Calu3 (cell line): Measurements from ENCODE around the gene EML6. TPM values are rescaled to one million over a fixed set of nuclear protein-coding genes. Genes with fewer than 3 reads are reported as not detected.
"Not testable (repeated sequence)": the region's sequence is repeated elsewhere in the genome, so short reads cannot be mapped to it uniquely, and the experiment has no call there.

Source experiments
- BruUV-seq: library from RNA; stranded (reverse); fragments of 400-500 nt; replicated peaks from 2 replicates; lab custom pipeline; 2021; lab: Mats Ljungman, UMichigan
- CTCF ChIA-PET: fragments of 300-600 bp; sonication (Branson Sonifier 250); formaldehyde crosslinking; loops from one replicate; lab custom pipeline; 2022; ENCODE audit warnings: antibody characterized with exemption; lab: Charles Lee
- DNase-seq: peaks from one replicate; pipeline ENCODE4 v3.0.0; 2022
- H3K27ac Mint-ChIP-seq: one replicate; pipeline ENCODE4 v1.8.0; 2022; ENCODE audit warnings: mixed read lengths; ENCODE audit not compliant: unreplicated experiment
- H3K27me3 Mint-ChIP-seq: one replicate; pipeline ENCODE4 v1.8.0; 2022; ENCODE audit warnings: mixed read lengths; ENCODE audit not compliant: unreplicated experiment
- H3K36me3 Mint-ChIP-seq: one replicate; pipeline ENCODE4 v1.8.0; 2022; ENCODE audit warnings: mild to moderate bottlenecking, moderate library complexity, mixed read lengths; ENCODE audit not compliant: insufficient read depth, unreplicated experiment
- H3K4me1 Mint-ChIP-seq: one replicate; pipeline ENCODE4 v1.8.0; 2022; ENCODE audit warnings: mild to moderate bottlenecking, low read depth, mixed read lengths; ENCODE audit not compliant: unreplicated experiment
- H3K4me3 Mint-ChIP-seq: one replicate; pipeline ENCODE4 v1.8.0; 2022; ENCODE audit warnings: mild to moderate bottlenecking, low read depth, moderate library complexity, mixed read lengths; ENCODE audit not compliant: unreplicated experiment
- H3K9me3 Mint-ChIP-seq: one replicate; pipeline ENCODE4 v1.8.0; 2022; ENCODE audit warnings: low read depth, mixed read lengths; ENCODE audit not compliant: unreplicated experiment
- CTCF ChIP-seq: fragments of 200-600 bp; IDR thresholded peaks from one replicate; pipeline ENCODE4 v1.8.0; 2022; ENCODE audit warnings: antibody characterized with exemption; ENCODE audit not compliant: unreplicated experiment
- intact Hi-C: fragments of 100-400 bp; cut with micrococcal nuclease; formaldehyde crosslinking; loops from one replicate; pipeline ENCODE4 v1.10.0; 2022; ENCODE audit not compliant: unreplicated experiment
- total RNA-seq: library from RNA; stranded (reverse); gene quantifications from 2 replicates; pipeline ENCODE4 v1.2.3, GENCODE V29; 2022

EML6 gene
- total RNA-seq, 1 experiment from 2014 or later: 0.45 TPM

DNA sequence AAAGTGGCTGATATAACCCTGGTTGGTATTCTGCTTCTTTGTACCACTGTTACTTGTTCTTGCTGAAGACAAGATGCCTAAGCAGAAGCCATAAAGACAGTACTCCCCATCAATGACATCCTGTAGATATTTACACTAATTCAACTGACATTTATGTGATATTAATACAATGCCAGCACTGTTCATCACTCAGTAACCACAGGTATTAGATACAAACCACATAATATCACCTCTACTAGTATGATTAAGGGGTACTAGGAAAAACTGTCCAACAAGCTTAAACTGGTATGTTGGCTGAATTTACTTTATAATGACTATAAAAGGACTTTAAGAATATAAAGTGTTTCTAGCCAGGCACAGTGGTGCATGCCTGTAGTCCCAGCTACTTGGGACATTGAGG lies 261.0 kb downstream of the EML6 start:
- Mint-ChIP-seq H3K36me3 (peaks cover 32% of the 10 kb centered on the region), H3K27ac (no peak overlapping the region), H3K4me3 (no peak overlapping the region), H3K4me1 (peaks cover 48% of the 10 kb centered on the region), H3K9me3 (no peaks in the 10 kb centered on the region), H3K27me3 (no peaks in the 10 kb centered on the region)
- CTCF ChIA-PET: interaction anchor here (0.7 to 1.5 kb wide), 3 partner anchors 9 to 192 kb away, joined by 3 read pairs; no protein-coding TSS in a partner anchor
- BruUV-seq: no TSS peak
- DNase-seq: no peak
- TF ChIP-seq CTCF: no peak
- intact Hi-C loops: no loop called here

GRCh38 chr2:54986264-54986663 lies 262.8 kb downstream of the EML6 start:
- BruUV-seq: no TSS peak
- no peaks in the 10 kb centered on the region for H3K9me3 Mint-ChIP-seq
- DNase-seq: no peak
- CTCF ChIA-PET: no interaction called here
- peaks cover 28% of the 10 kb centered on the region for H3K36me3 Mint-ChIP-seq
- intact Hi-C loops: no loop called here
- H3K27me3 Mint-ChIP-seq: no peaks in the 10 kb centered on the region
- H3K4me3 Mint-ChIP-seq: no peak overlapping the region
- no peak overlapping the region for H3K27ac Mint-ChIP-seq
- no peak for TF ChIP-seq CTCF
- H3K4me1 Mint-ChIP-seq: peaks cover 43% of the 10 kb centered on the region

- Mint-ChIP-seq H3K27me3 (no peaks in the 10 kb centered on the region), H3K27ac (no peak overlapping the region), H3K4me1 (peaks cover 36% of the 10 kb centered on the region), H3K9me3 (no peaks in the 10 kb centered on the region), H3K36me3 (peaks cover 28% of the 10 kb centered on the region), H3K4me3 (no peak overlapping the region)
- CTCF ChIA-PET: interaction anchor here (0.9 kb wide), 1 partner anchor 89 kb away, joined by 3 read pairs; no protein-coding TSS in a partner anchor
- intact Hi-C loops: no loop called here
- no peak for TF ChIP-seq CTCF
- BruUV-seq: no TSS peak
- no peak for DNase-seq
Observed at GRCh38 chr2:54988612-54989011, 265.1 kb downstream of the EML6 start.

DNA sequence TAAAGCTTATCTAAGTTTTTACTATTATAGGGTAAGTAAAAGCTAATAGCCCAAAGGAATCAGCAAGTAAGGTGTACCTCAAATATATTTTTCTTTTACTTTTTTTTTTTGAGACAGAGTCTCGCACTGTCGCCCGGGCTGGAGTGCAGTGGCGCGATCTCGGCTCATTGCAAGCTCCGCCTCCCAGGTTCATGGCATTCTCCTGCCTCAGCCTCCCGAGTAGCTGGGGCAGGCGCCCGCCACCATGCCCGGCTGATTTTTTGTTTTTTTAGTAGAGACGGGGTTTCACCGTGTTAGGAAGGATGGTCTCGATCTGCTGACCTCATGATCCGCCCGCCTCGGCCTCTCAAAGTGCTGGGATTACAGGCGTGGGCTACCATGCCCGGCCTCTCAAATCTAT lies 267.2 kb downstream of the EML6 start:
- Mint-ChIP-seq H3K36me3 (peaks cover 22% of the 10 kb centered on the region), H3K4me1 (peaks cover 37% of the 10 kb centered on the region)
- intact Hi-C loops, H3K9me3 Mint-ChIP-seq, H3K27ac Mint-ChIP-seq, H3K4me3 Mint-ChIP-seq, DNase-seq, BruUV-seq, H3K27me3 Mint-ChIP-seq, CTCF ChIA-PET: not testable (repeated sequence)

DNA sequence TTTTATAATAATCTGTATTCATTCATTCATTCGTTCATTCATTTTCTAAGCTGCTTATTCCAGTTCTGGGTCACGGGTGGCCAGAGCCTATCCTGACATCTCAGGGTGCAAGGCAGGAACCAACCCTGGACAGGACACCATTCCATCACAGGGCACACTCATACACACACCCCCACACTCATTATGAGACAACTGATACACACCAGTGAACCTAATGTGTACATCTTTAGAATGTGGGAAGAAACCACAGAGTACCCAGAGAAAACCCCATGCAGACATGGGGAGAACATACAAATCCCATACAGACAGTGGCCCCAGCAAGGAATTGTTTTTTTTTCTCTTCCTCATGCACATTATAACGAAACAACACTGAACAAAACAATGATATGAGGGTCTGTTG lies 272.1 kb downstream of the EML6 start:
- no peak overlapping the region for H3K4me3 Mint-ChIP-seq
- TF ChIP-seq CTCF: no peak
- H3K27ac Mint-ChIP-seq: no peak overlapping the region

More for the DNA sequence above, 272.1 kb downstream of the EML6 start:
- no peak for DNase-seq
- CTCF ChIA-PET: no interaction called here
- intact Hi-C loops: no loop called here
- no TSS peak for BruUV-seq
- H3K9me3 Mint-ChIP-seq: no peaks in the 10 kb centered on the region
- H3K27me3 Mint-ChIP-seq: no peaks in the 10 kb centered on the region
- H3K36me3 Mint-ChIP-seq: peaks cover 4% of the 10 kb centered on the region
- H3K4me1 Mint-ChIP-seq: peaks cover 60% of the 10 kb centered on the region
